Measurements from ENCODE around the gene MTF1.

- TF ChIP-seq CTCF (conservative IDR thresholded peaks at IDR 0.05) = no peak
- TF ChIP-seq EZH2 (IDR thresholded peaks at IDR 0.05; ENCODE audit: low read depth) = no peak
Observed at GRCh38 chr1:37844536-37844935, 14.9 kb downstream of the MTF1 start.

Measured in PC-9 (cell line).